ENCODE measurements around the gene KRTAP10-6. TPM values are rescaled to one million over a fixed set of nuclear protein-coding genes. Genes with fewer than 3 reads are reported as not detected.

The KRTAP10-6 gene
- total RNA-seq, 2 donors from 2014 or later: not detected

- no peak for TF ChIP-seq CTCF (IDR thresholded peaks at IDR 0.05)
- no peak overlapping the region for H3K27ac ChIP-seq
- no peaks in the 10 kb centered on the region for H3K27me3 ChIP-seq
- DNase-seq (ENCODE audit: low spot score): peak; percentile 28
- H3K4me3 ChIP-seq: no peak overlapping the region
- H3K4me1 ChIP-seq: no peaks in the 10 kb centered on the region
- H3K36me3 ChIP-seq: no peaks in the 10 kb centered on the region
- H3K9me3 ChIP-seq: peaks cover 0 to 5% of the 10 kb centered on the region in 2 donors
These were observed 34.6 kb downstream of the KRTAP10-6 start for GRCh38 chr21:44557491-44558328.

- no peak for DNase-seq (ENCODE audit: low spot score)
- H3K9me3 ChIP-seq: peaks cover 0 to 5% of the 10 kb centered on the region in 2 donors
These were observed 35.4 kb downstream of the KRTAP10-6 start for GRCh38 chr21:44556879-44557278.

GRCh38 chr21:44555200-44555875 lies 37.0 kb downstream of the KRTAP10-6 start:
- no peak for TF ChIP-seq CTCF (IDR thresholded peaks at IDR 0.05)
- no peaks in the 10 kb centered on the region for H3K27me3 ChIP-seq
- H3K4me1 ChIP-seq: no peaks in the 10 kb centered on the region
- peak; percentile 40 for DNase-seq (ENCODE audit: low spot score)
- no peak overlapping the region for H3K27ac ChIP-seq
- H3K9me3 ChIP-seq: peaks cover 0 to 5% of the 10 kb centered on the region in 2 donors
- H3K36me3 ChIP-seq: no peaks in the 10 kb centered on the region
- no peak overlapping the region for H3K4me3 ChIP-seq

More at GRCh38 chr21:44556879-44557278, 35.4 kb downstream of the KRTAP10-6 start:
- H3K36me3 ChIP-seq: no peaks in the 10 kb centered on the region
- H3K4me1 ChIP-seq: no peaks in the 10 kb centered on the region
- no peaks in the 10 kb centered on the region for H3K27me3 ChIP-seq
- no peak for TF ChIP-seq CTCF (IDR thresholded peaks at IDR 0.05)
- no peak overlapping the region for H3K27ac ChIP-seq
- no peak overlapping the region for H3K4me3 ChIP-seq

GRCh38 chr21:44552681-44553080 lies 39.6 kb downstream of the KRTAP10-6 start:
- H3K27ac ChIP-seq: no peak overlapping the region
- DNase-seq (ENCODE audit: low spot score): peak; percentile 21
- no peaks in the 10 kb centered on the region for H3K27me3 ChIP-seq
- H3K4me3 ChIP-seq: no peak overlapping the region
- H3K9me3 ChIP-seq: no peaks in the 10 kb centered on the region
- H3K36me3 ChIP-seq: no peaks in the 10 kb centered on the region
- no peaks in the 10 kb centered on the region for H3K4me1 ChIP-seq
- TF ChIP-seq CTCF (IDR thresholded peaks at IDR 0.05): no peak

- Histone ChIP-seq H3K4me3 (no peak overlapping the region), H3K9me3 (no peaks in the 10 kb centered on the region), H3K4me1 (no peaks in the 10 kb centered on the region), H3K27ac (no peak overlapping the region), H3K27me3 (no peaks in the 10 kb centered on the region), H3K36me3 (no peaks in the 10 kb centered on the region)
- DNase-seq (ENCODE audit: low spot score): peak; percentile 56
- TF ChIP-seq CTCF (IDR thresholded peaks at IDR 0.05): no peak
These were observed 40.2 kb downstream of the KRTAP10-6 start for GRCh38 chr21:44552136-44552535.
